Measurements from ENCODE around the gene ADK. TPM values are rescaled to one million over a fixed set of nuclear protein-coding genes. Genes with fewer than 3 reads are reported as not detected.

ADK gene
- total RNA-seq, 4 donors from 2014 or later: 42.3 to 46.3 (median 42.9) TPM

DNA sequence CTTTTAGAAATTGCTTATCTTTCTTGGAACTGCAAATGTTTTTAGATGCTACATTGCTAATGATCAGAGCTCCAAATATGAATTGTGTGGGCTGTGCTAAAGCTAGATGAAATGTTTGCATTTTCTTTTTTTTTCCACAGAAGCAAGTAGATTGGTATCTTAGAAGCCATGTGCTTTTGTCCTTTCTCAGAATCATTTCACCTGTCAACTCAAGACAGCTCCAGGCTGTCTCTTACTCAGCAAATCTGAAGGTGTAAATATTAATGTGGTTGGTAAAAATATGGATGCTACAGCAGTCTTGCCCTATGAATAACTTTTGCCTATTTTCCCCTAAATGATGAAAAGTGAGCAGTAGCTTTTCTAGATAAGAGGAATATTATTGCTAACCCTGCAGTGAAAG is 41.6 kb upstream of the ADK start:
- no peak for TF ChIP-seq POLR2A (IDR thresholded peaks at IDR 0.05)
- TF ChIP-seq, protein P1, sequence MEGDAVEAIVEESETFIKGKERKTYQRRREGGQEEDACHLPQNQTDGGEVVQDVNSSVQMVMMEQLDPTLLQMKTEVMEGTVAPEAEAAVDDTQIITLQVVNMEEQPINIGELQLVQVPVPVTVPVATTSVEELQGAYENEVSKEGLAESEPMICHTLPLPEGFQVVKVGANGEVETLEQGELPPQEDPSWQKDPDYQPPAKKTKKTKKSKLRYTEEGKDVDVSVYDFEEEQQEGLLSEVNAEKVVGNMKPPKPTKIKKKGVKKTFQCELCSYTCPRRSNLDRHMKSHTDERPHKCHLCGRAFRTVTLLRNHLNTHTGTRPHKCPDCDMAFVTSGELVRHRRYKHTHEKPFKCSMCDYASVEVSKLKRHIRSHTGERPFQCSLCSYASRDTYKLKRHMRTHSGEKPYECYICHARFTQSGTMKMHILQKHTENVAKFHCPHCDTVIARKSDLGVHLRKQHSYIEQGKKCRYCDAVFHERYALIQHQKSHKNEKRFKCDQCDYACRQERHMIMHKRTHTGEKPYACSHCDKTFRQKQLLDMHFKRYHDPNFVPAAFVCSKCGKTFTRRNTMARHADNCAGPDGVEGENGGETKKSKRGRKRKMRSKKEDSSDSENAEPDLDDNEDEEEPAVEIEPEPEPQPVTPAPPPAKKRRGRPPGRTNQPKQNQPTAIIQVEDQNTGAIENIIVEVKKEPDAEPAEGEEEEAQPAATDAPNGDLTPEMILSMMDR (IDR thresholded peaks at IDR 0.05): no peak

DNA sequence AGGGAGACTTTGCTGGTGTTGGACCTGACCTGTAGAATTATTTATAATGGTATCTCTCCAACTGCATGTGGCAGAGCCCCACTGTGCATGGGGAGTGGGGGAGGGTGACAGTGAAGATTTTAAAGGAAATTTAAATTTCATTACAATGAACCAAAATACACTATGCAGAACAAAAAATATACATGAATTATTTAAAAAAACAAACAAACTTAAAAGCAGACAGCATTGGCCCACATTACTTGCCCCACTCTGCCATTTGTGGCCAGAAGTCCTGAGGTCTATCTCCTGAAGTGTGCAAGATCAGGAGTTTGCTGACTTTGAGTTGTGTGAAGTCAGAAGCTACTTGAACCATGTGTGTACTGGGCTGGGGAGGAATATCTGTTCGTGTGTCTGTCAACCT is 40.9 kb upstream of the ADK start:
- TF ChIP-seq, protein P1 (IDR thresholded peaks at IDR 0.05): no peak
- no peak overlapping the region for H3K4me3 ChIP-seq (ENCODE audit: low read depth, poor library complexity, severe bottlenecking)
- DNase-seq (ENCODE audit: low spot score in 2 of 2): no peak
- 72 to 81% methylated on average over 1 of the region's 1 CpG for WGBS, 2 donors
- intact Hi-C loops (cut with DNase I; ENCODE audit: low total_unique reads): no loop called here

More for the DNA sequence above, 41.6 kb upstream of the ADK start:
- intact Hi-C loops (cut with DNase I; ENCODE audit: low total_unique reads): no loop called here
- H3K4me3 ChIP-seq (ENCODE audit: low read depth, poor library complexity, severe bottlenecking): no peak overlapping the region
- DNase-seq (ENCODE audit: low spot score in 2 of 2): no peak

DNA sequence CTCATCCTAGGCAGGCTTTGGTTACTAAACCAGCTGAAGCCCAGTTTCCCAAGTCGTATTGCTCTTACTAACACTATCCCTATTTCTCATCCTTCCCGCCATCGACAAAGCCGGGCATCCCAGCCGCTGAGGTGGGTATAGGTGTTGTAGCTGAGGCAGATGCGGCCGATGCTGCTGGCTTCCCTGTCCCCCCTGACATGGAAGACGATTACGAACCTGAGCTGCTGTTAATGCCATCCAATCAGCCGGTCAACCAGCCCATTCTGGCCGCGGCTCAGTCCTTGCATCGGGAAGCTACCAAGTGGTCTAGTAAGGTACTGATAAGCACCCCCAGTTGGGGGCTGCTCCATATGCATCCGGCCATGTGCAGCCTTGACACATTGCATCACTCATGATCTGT is 39.2 kb upstream of the ADK start:
- H3K4me3 ChIP-seq (ENCODE audit: low read depth, poor library complexity, severe bottlenecking): no peak overlapping the region
- intact Hi-C loops (cut with DNase I; ENCODE audit: low total_unique reads): no loop called here
- WGBS, 2 donors: 97 to 98% methylated on average over 14 of the region's 14 CpGs
- no peak for TF ChIP-seq POLR2A (IDR thresholded peaks at IDR 0.05)
- TF ChIP-seq, protein P1 (IDR thresholded peaks at IDR 0.05): no peak
- no peak for DNase-seq (ENCODE audit: low spot score in 2 of 2)

DNA sequence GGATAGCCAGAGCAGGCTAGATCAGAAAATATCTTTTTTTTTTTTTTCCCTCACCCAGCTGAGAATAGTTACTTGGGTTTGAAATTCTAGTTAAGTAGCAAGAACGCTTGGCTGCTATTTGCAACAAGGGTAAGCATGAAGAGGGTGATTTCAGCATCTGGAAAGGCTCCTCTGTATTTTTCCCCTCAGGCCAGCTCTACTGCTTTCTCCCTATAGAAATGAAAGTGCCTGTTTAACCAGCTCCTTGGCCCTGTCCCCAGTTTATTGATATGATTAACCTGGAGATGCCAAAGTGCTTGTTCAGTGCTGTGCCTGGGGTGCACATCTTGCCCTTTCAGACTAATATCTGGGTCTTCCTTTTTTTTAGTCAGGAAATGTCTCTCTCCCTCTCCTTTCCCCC is 37.5 kb upstream of the ADK start:
- TF ChIP-seq, protein P1 (IDR thresholded peaks at IDR 0.05): no peak
- TF ChIP-seq POLR2A (IDR thresholded peaks at IDR 0.05): no peak
- intact Hi-C loops (cut with DNase I; ENCODE audit: low total_unique reads): no loop called here

DNA sequence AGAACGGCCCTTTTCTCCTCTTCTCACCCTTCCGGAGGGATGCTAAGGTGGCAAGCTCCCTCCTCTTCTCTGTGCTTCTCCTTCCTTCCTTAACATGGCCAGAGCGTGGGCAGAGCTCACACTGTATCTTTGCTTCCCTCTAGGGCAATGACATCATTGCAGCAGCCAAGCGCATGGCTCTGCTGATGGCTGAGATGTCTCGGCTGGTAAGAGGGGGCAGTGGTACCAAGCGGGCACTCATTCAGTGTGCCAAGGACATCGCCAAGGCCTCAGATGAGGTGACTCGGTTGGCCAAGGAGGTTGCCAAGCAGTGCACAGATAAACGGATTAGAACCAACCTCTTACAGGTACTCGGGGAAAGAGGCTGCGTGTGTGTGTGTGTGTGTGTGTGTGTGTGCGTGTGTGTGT is 37.0 kb upstream of the ADK start:
- 55 to 68% methylated on average over 12 of the region's 12 CpGs for WGBS, 2 donors
- H3K4me3 ChIP-seq (ENCODE audit: low read depth, poor library complexity, severe bottlenecking): no peak overlapping the region
- no peak for DNase-seq (ENCODE audit: low spot score in 2 of 2)
- TF ChIP-seq POLR2A (IDR thresholded peaks at IDR 0.05): no peak
- TF ChIP-seq, protein P1 (IDR thresholded peaks at IDR 0.05): no peak
- intact Hi-C loops (cut with DNase I; ENCODE audit: low total_unique reads): no loop called here

More for the DNA sequence above, 37.5 kb upstream of the ADK start:
- no peak overlapping the region for H3K4me3 ChIP-seq (ENCODE audit: low read depth, poor library complexity, severe bottlenecking)
- DNase-seq (ENCODE audit: low spot score in 2 of 2): no peak
- WGBS, 2 donors: 22 to 29% methylated on average over 1 of the region's 1 CpG

DNA sequence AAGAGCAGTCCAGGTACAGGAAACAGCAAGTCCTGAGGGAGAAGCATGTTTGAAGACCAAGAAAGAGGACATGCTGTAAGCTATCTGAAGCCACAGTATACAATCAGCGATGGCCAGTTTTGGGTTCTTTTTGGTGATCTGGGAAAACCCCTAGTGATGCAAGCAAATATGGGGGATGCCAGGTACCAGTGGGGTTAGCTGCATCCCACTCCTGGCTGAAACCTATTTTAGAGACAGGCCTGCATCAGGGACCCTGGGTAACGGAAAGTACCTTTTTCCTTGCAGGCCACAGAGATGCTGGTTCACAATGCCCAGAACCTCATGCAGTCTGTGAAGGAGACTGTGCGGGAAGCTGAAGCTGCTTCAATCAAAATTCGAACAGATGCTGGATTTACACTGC is 33.3 kb upstream of the ADK start:
- no peak overlapping the region for H3K4me3 ChIP-seq (ENCODE audit: low read depth, poor library complexity, severe bottlenecking)
- no peak for DNase-seq (ENCODE audit: low spot score in 2 of 2)
- intact Hi-C loops (cut with DNase I; ENCODE audit: low total_unique reads): no loop called here
- TF ChIP-seq, protein P1 (IDR thresholded peaks at IDR 0.05): no peak
- TF ChIP-seq POLR2A (IDR thresholded peaks at IDR 0.05): no peak
- WGBS, 2 donors: 92 to 94% methylated on average over 4 of the region's 4 CpGs

Measured in lower leg skin (tissue), 4 donors.